ENCODE data around the gene DHRS13. TPM values are rescaled to one million over a fixed set of nuclear protein-coding genes. Genes with fewer than 3 reads are reported as not detected.

The DHRS13 gene
- total RNA-seq, 2 experiments from 2014 or later: 28.4 to 29.2 TPM

DNA sequence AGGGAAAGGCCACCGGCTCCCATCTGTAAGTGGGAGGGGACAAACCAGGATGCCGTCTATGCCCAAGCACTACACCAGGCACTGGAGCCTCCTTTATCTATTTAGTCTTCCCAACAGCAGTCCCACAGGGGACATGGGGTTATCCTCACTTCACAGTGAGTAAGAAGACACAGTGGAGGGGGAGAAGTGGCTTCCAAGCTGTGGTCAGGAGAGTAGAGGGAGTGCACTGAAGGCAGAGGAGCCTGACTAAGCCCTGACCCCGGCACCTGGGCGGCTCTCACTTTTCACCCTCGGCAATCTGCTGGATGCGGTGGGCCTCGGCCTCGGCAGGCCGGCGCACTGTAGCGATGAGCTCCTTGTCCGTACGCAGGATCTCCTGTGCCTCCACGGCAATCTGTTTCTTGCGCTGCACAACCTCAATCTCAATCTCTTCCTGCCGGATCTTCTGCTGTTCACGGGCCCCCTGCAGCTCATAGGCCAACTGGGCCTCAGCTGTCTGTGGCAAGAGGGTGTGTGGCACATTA lies 21.3 kb downstream of the DHRS13 start:
- Histone ChIP-seq H3K4me1 (ENCODE audit: insufficient read depth, low read length, poor library complexity, severe bottlenecking) (no peaks in the 10 kb centered on the region), H3K27ac (ENCODE audit: low read depth, low read length, poor library complexity, severe bottlenecking) (no peak overlapping the region), H3K9me2 (ENCODE audit: insufficient read depth, low read length) (no peaks in the 10 kb centered on the region), H3K4me2 (ENCODE audit: low read length) (no peak overlapping the region), H3K79me2 (ENCODE audit: insufficient read depth, low read depth, low read length) (no peaks in the 10 kb centered on the region), H4K20me1 (ENCODE audit: insufficient read depth, low read length) (no peaks in the 10 kb centered on the region), H3K4me3 (ENCODE audit: low read depth, low read length, poor library complexity, severe bottlenecking) (no peak overlapping the region), H2AFZ (ENCODE audit: low read length) (no peak overlapping the region), H3K36me3 (ENCODE audit: insufficient read depth, low read length) (peaks cover 57% of the 10 kb centered on the region), H3K9me3 (ENCODE audit: low read length) (no peaks in the 10 kb centered on the region)
- TF ChIP-seq EZH2phosphoT487 (IDR thresholded peaks at IDR 0.05; ENCODE audit: borderline replicate concordance, low read depth, low read length): no peak
- TF ChIP-seq, protein P1, sequence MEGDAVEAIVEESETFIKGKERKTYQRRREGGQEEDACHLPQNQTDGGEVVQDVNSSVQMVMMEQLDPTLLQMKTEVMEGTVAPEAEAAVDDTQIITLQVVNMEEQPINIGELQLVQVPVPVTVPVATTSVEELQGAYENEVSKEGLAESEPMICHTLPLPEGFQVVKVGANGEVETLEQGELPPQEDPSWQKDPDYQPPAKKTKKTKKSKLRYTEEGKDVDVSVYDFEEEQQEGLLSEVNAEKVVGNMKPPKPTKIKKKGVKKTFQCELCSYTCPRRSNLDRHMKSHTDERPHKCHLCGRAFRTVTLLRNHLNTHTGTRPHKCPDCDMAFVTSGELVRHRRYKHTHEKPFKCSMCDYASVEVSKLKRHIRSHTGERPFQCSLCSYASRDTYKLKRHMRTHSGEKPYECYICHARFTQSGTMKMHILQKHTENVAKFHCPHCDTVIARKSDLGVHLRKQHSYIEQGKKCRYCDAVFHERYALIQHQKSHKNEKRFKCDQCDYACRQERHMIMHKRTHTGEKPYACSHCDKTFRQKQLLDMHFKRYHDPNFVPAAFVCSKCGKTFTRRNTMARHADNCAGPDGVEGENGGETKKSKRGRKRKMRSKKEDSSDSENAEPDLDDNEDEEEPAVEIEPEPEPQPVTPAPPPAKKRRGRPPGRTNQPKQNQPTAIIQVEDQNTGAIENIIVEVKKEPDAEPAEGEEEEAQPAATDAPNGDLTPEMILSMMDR (conservative IDR thresholded peaks at IDR 0.05; ENCODE audit: low read length): no peak
- ChIA-PET POLR2A (no interaction called here), CTCF (ENCODE audit: unreplicated experiment) (no interaction called here)
- intact Hi-C loops (cut with micrococcal nuclease; ENCODE audit: unreplicated experiment): no loop called here
- no peak for DNase-seq (ENCODE audit: low spot score)
- no TSS peak for BruUV-seq (replicated peaks)

DNA sequence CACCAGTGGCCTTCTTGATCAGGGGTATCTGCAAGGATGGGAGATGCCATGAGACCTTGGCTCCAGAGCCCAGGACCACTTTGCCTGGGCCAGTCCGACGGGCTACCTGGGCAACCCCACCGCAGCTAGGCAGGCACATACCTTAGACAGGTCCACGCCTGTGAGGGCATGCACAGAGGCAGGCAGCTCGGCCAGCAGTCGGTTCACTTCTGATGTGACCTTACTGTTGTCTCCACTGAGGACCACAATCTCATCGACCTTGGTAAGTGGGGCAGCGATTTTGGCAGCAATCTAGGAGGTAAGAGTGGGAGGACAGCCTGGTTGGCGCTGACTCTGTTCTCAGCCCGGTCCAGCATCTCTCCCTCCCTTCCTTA lies 22.3 kb downstream of the DHRS13 start:
- BruUV-seq (replicated peaks): no TSS peak
- H3K9me3 ChIP-seq (ENCODE audit: low read length): no peaks in the 10 kb centered on the region
- no peak overlapping the region for H2AFZ ChIP-seq (ENCODE audit: low read length)
- intact Hi-C loops (cut with micrococcal nuclease; ENCODE audit: unreplicated experiment): no loop called here
- H3K36me3 ChIP-seq (ENCODE audit: insufficient read depth, low read length): peaks cover 53% of the 10 kb centered on the region
- DNase-seq (ENCODE audit: low spot score): no peak
- no peak overlapping the region for H3K4me3 ChIP-seq (ENCODE audit: low read depth, low read length, poor library complexity, severe bottlenecking)
- H3K4me1 ChIP-seq (ENCODE audit: insufficient read depth, low read length, poor library complexity, severe bottlenecking): no peaks in the 10 kb centered on the region
- no peaks in the 10 kb centered on the region for H3K79me2 ChIP-seq (ENCODE audit: insufficient read depth, low read depth, low read length)
- H4K20me1 ChIP-seq (ENCODE audit: insufficient read depth, low read length): no peaks in the 10 kb centered on the region
- H3K4me2 ChIP-seq (ENCODE audit: low read length): no peak overlapping the region
- H3K9me2 ChIP-seq (ENCODE audit: insufficient read depth, low read length): no peaks in the 10 kb centered on the region
- TF ChIP-seq EZH2phosphoT487 (IDR thresholded peaks at IDR 0.05; ENCODE audit: borderline replicate concordance, low read depth, low read length): no peak
- TF ChIP-seq, protein P1 (conservative IDR thresholded peaks at IDR 0.05; ENCODE audit: low read length): no peak
- ChIA-PET CTCF (ENCODE audit: unreplicated experiment) (no interaction called here), POLR2A (no interaction called here)
- H3K27ac ChIP-seq (ENCODE audit: low read depth, low read length, poor library complexity, severe bottlenecking): no peak overlapping the region

DNA sequence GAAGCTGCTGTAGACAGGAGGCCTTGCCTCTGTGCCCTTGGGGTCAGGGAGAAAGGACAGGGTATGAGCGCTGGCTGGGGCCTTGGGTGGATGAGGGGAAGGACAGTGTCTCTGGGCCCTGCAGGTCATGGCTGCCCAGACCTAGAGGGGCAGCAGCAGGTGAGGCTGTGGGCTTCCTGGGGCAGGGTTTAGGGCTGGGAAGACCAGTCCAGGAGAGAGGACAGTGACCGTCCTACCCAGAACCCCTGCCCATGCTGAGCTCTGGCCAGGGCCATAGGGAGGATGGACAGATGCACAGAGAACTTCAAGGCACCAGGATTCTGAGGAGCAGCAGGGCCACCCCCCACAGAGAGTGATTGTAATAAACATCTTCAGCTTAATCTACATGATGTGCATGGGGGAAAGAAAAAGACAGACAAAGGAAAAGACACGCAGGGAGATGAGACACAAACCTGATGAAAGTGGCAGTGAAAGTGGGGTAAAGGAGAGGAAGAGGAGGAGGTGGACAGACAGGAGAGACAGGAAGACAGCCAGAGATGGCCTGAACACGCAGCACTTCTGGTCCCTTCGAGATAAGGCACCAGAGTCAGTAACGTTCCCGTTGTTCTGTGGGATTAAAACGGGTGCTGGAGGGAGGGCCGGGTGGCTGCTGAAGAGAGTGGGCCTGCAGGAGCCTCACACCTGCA lies 22.9 kb downstream of the DHRS13 start:
- Histone ChIP-seq H3K79me2 (ENCODE audit: insufficient read depth, low read depth, low read length) (no peaks in the 10 kb centered on the region), H4K20me1 (ENCODE audit: insufficient read depth, low read length) (no peaks in the 10 kb centered on the region), H3K36me3 (ENCODE audit: insufficient read depth, low read length) (peaks cover 52% of the 10 kb centered on the region), H2AFZ (ENCODE audit: low read length) (no peak overlapping the region), H3K4me3 (ENCODE audit: low read depth, low read length, poor library complexity, severe bottlenecking) (no peak overlapping the region), H3K4me1 (ENCODE audit: insufficient read depth, low read length, poor library complexity, severe bottlenecking) (no peaks in the 10 kb centered on the region), H3K9me3 (ENCODE audit: low read length) (no peaks in the 10 kb centered on the region), H3K27ac (ENCODE audit: low read depth, low read length, poor library complexity, severe bottlenecking) (no peak overlapping the region), H3K9me2 (ENCODE audit: insufficient read depth, low read length) (no peaks in the 10 kb centered on the region), H3K4me2 (ENCODE audit: low read length) (no peak overlapping the region)
- TF ChIP-seq, protein P1 (conservative IDR thresholded peaks at IDR 0.05; ENCODE audit: low read length): no peak
- no peak for TF ChIP-seq EZH2phosphoT487 (IDR thresholded peaks at IDR 0.05; ENCODE audit: borderline replicate concordance, low read depth, low read length)
- DNase-seq (ENCODE audit: low spot score): no peak
- intact Hi-C loops (cut with micrococcal nuclease; ENCODE audit: unreplicated experiment): loop anchor here (1.0 kb wide), 1 partner anchor 117 kb away; no protein-coding TSS in a partner anchor
- CTCF ChIA-PET (ENCODE audit: unreplicated experiment): interaction anchor here (0.6 kb wide), 1 partner anchor 9 kb away, joined by 3 read pairs; no protein-coding TSS in a partner anchor
- no TSS peak for BruUV-seq (replicated peaks)
- POLR2A ChIA-PET: interaction anchor here (0.7 to 1.0 kb wide), 2 partner anchors 53 to 116 kb away, joined by 3 to 4 read pairs; no protein-coding TSS in a partner anchor
